ENCODE data around the gene AIFM2.
"Not testable (repeated sequence)": the region's sequence is repeated elsewhere in the genome, so short reads cannot be mapped to it uniquely, and the experiment has no call there.

Gene AIFM2

DNA sequence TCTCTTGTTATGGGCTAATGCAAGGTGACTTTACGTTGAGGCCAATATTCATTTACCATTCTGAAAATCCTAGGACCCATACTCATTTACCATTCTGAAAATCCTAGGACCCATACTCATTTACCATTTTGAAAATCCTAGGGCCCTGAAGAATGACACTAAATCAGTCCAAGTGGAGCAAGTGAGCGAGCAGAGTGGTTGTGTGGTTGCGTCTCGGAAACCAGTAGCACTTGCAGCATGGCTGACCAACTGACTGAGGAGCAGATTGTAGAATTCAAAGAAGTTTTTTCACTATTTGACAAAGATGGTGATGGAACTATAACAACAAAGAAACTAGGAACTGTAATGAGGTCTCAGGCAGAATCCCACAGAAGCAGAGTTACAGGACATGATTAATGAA, 30.8 kb upstream of the AIFM2 start:
- Histone ChIP-seq H3K36me3 (ENCODE audit: control insufficient read depth, insufficient read depth, low read length) (peaks cover 5% of the 10 kb centered on the region), H3K27me3 (replicated peaks; ENCODE audit: control insufficient read depth, insufficient read depth, low read length) (no peaks in the 10 kb centered on the region), H3K4me3 (replicated peaks; ENCODE audit: low read depth, low read length) (peak overlapping the region; percentile 27)
- TF ChIP-seq CTCF (IDR thresholded peaks at IDR 0.05; ENCODE audit: insufficient read depth, low read length, poor library complexity, severe bottlenecking), result no peak
- DNase-seq (ENCODE audit: extremely low read depth, insufficient read length), result no peak

DNA sequence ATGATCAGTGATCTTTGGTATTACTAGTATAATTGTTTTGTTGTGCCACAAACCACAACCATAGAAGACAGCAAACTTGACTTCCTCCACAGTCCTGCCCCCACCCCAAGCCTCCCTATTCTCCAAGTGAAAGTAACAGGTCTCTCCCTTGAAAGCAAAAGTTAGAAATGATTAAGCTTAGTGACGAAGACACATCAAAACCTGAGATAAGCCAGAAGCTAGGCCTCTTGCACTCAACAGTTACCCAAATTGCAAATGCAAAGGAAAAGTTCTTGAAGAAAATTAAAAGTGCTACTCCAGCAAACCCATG, 30.2 kb upstream of the AIFM2 start:
- Histone ChIP-seq H3K36me3 (ENCODE audit: control insufficient read depth, insufficient read depth, low read length) (peaks cover 5% of the 10 kb centered on the region), H3K4me3 (replicated peaks; ENCODE audit: low read depth, low read length) (no peak overlapping the region; the same call in 1 of the 2 replicates), H3K27me3 (replicated peaks; ENCODE audit: control insufficient read depth, insufficient read depth, low read length) (no peaks in the 10 kb centered on the region)
- TF ChIP-seq CTCF (IDR thresholded peaks at IDR 0.05; ENCODE audit: insufficient read depth, low read length, poor library complexity, severe bottlenecking), result no peak
- no peak for DNase-seq (ENCODE audit: extremely low read depth, insufficient read length)

DNA sequence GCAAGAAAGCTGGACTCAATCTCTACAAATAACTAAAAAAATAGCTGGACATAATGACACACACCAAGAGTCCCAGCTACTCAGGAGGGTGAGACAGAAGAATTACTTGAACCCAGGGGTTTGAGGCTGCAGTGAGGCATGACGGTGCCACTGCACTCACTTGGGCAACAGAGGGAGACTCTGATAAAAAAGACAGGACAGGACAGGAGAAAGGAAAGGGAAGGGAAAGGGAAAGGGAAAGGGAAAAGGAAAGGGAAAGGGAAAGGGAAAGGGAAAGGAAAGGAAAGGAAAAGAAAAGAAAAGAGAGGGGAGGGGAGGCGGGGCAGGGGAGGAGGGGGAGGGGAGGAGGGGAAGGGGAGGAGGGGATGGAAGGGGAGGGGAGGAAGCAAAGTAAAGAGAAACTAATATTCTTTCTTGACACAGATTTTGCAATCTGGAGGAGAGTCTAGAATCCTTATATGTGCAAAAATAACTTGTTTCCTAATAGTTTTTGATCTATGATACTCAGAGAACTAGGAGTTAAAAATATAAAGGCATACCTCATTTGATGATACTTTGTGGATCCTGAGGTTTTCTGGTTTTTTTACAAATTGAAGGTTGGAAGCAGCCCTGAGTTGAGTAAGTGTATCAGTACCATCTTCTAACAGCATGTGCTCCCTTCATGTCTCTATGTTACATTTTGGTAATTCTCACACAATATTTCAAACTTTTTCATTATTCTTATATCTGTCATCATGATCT, 29.7 kb upstream of the AIFM2 start:
- no peak for DNase-seq (ENCODE audit: extremely low read depth, insufficient read length)
- peaks cover 5% of the 10 kb centered on the region for H3K36me3 ChIP-seq (ENCODE audit: control insufficient read depth, insufficient read depth, low read length)
- no peaks in the 10 kb centered on the region for H3K27me3 ChIP-seq (replicated peaks; ENCODE audit: control insufficient read depth, insufficient read depth, low read length)
- H3K4me3 ChIP-seq (replicated peaks; ENCODE audit: low read depth, low read length), result no peak overlapping the region
- no peak for TF ChIP-seq CTCF (IDR thresholded peaks at IDR 0.05; ENCODE audit: insufficient read depth, low read length, poor library complexity, severe bottlenecking)

- Histone ChIP-seq H3K27me3 (replicated peaks; ENCODE audit: control insufficient read depth, insufficient read depth, low read length) (no peaks in the 10 kb centered on the region), H3K4me3 (replicated peaks; ENCODE audit: low read depth, low read length) (no peak overlapping the region), H3K36me3 (ENCODE audit: control insufficient read depth, insufficient read depth, low read length) (peaks cover 7% of the 10 kb centered on the region)
- no peak for DNase-seq (ENCODE audit: extremely low read depth, insufficient read length)
- no peak for TF ChIP-seq CTCF (IDR thresholded peaks at IDR 0.05; ENCODE audit: insufficient read depth, low read length, poor library complexity, severe bottlenecking)
These were observed 28.2 kb upstream of the AIFM2 start for GRCh38 chr10:70160798-70161197.

DNA sequence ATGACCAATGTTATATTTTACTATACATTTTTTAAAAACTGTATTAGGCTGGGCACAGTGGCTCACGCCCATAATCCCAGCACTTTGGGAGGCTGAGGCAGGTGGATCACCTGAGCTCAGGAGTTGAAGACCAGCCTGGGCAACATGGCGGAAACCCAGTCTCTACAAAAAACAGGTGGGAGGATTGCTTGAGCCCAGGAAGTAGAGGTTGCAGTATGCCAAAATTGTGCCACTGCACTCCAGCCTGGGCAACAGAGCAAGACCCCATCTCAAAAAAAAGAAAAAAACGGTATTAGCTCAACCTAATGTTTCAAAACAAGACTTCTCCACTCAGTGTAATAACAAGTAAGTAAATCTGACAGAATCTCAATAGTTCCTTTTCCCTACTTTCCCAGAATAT, 26.7 kb upstream of the AIFM2 start:
- not testable (repeated sequence) for H3K36me3 ChIP-seq (ENCODE audit: control insufficient read depth, insufficient read depth, low read length); H3K4me3 ChIP-seq (replicated peaks; ENCODE audit: low read depth, low read length)

DNA sequence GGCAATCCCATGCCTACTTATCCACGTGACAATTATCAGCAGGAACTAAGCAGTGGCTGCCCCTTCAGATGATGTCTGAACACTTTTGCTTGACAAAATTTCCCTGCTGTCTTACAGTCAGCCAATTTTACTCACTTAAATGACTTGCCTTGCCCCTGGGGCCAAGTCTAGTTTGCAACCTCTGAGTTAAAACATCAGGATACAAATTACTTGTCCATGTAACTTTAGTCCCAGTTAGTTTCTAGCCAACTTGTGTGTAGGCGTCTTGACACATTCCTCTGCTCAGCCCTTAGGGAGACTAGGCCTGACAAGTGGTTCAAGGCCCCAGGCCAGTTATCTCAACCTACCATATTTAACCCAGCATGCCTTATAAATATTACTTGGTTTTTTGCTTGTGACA, 25.5 kb upstream of the AIFM2 start:
- no peak for TF ChIP-seq CTCF (IDR thresholded peaks at IDR 0.05; ENCODE audit: insufficient read depth, low read length, poor library complexity, severe bottlenecking)
- Histone ChIP-seq H3K4me3 (replicated peaks; ENCODE audit: low read depth, low read length) (no peak overlapping the region), H3K36me3 (ENCODE audit: control insufficient read depth, insufficient read depth, low read length) (peaks cover 8% of the 10 kb centered on the region), H3K27me3 (replicated peaks; ENCODE audit: control insufficient read depth, insufficient read depth, low read length) (no peaks in the 10 kb centered on the region)
- no peak for DNase-seq (ENCODE audit: extremely low read depth, insufficient read length)

More for the DNA sequence above, 26.7 kb upstream of the AIFM2 start:
- not testable (repeated sequence) for H3K27me3 ChIP-seq (replicated peaks; ENCODE audit: control insufficient read depth, insufficient read depth, low read length); DNase-seq (ENCODE audit: extremely low read depth, insufficient read length)
